SK-N-SH treated with all-trans-retinoic acid at 6 μM for 48 hours (cell line): ENCODE measurements around the gene CEP89.
"Not testable (repeated sequence)": the region's sequence is repeated elsewhere in the genome, so short reads cannot be mapped to it uniquely, and the experiment has no call there.

ENCODE experiments used
- ATAC-seq: fragments of 200-7000 bp; cut with Tn5 transposase; 3 replicates; pipeline ENCODE4 v1.9.1; 2020; ENCODE audit warnings: mild to moderate bottlenecking, moderate library complexity
- BACH2 ChIP-seq: fragments of 250-450 bp; sonication (Bioruptor Pico); IDR thresholded peaks from 2 replicates; pipeline ENCODE4 v1.9.0; 2021; ENCODE audit warnings: mild to moderate bottlenecking, borderline replicate concordance
- CREB5 ChIP-seq: fragments of 250-450 bp; sonication (Bioruptor Pico); IDR thresholded peaks from 2 replicates; pipeline ENCODE4 v1.5.1; 2020; ENCODE audit warnings: low read depth, mild to moderate bottlenecking, moderate library complexity
- CSDC2 ChIP-seq: fragments of 250-450 bp; sonication (Bioruptor Pico); IDR thresholded peaks from 2 replicates; pipeline ENCODE4 v1.5.0; 2020; ENCODE audit warnings: mild to moderate bottlenecking, moderate library complexity
- CSRNP3 ChIP-seq: fragments of 250-450 bp; sonication (Bioruptor Pico); IDR thresholded peaks from 2 replicates; pipeline ENCODE4 v1.5.1; 2021; ENCODE audit warnings: mild to moderate bottlenecking, moderate library complexity
- ESRRG ChIP-seq: fragments of 250-450 bp; sonication (Bioruptor Pico); IDR thresholded peaks from 2 replicates; pipeline ENCODE4 v1.6.1; 2021; ENCODE audit warnings: mild to moderate bottlenecking
- GLIS3 ChIP-seq: fragments of 250-450 bp; sonication (Bioruptor Pico); IDR thresholded peaks from 2 replicates; pipeline ENCODE4 v1.5.0; 2020; ENCODE audit warnings: mild to moderate bottlenecking, moderate library complexity
- ISL1 ChIP-seq: fragments of 250-450 bp; sonication (Bioruptor Pico); IDR thresholded peaks from 2 replicates; pipeline ENCODE4 v2.1.2; 2022; ENCODE audit warnings: mild to moderate bottlenecking, moderate library complexity
- OSR1 ChIP-seq: fragments of 250-450 bp; sonication (Bioruptor Pico); IDR thresholded peaks from 2 replicates; pipeline ENCODE4 v1.8.0; 2022; ENCODE audit warnings: moderate library complexity, mild to moderate bottlenecking, inconsistent platforms
- PATZ1 ChIP-seq: fragments of 250-450 bp; sonication (Bioruptor Pico); IDR thresholded peaks from 2 replicates; pipeline ENCODE4 v1.8.0; 2020; ENCODE audit warnings: mild to moderate bottlenecking, moderate library complexity, borderline replicate concordance
- PPARA ChIP-seq: fragments of 250-450 bp; sonication (Bioruptor Pico); IDR thresholded peaks from 2 replicates; pipeline ENCODE4 v1.5.0; 2020; ENCODE audit warnings: mild to moderate bottlenecking, borderline replicate concordance
- RARB ChIP-seq: fragments of 250-450 bp; sonication (Bioruptor Pico); IDR thresholded peaks from 2 replicates; pipeline ENCODE4 v1.8.0; 2021; ENCODE audit warnings: mild to moderate bottlenecking, moderate library complexity
- SNAI2 ChIP-seq: fragments of 250-450 bp; sonication (Bioruptor Pico); IDR thresholded peaks from 2 replicates; pipeline ENCODE4 v1.5.0; 2020; ENCODE audit warnings: mild to moderate bottlenecking, moderate library complexity
- TCF4 ChIP-seq: fragments of 250-450 bp; sonication (Bioruptor Pico); IDR thresholded peaks from 2 replicates; pipeline ENCODE4 v1.8.0; 2021; ENCODE audit warnings: mild to moderate bottlenecking, moderate library complexity, borderline replicate concordance
- TOX ChIP-seq: fragments of 250-450 bp; sonication (Bioruptor Pico); IDR thresholded peaks from 2 replicates; pipeline ENCODE4 v1.8.0; 2021; ENCODE audit warnings: mild to moderate bottlenecking, moderate library complexity, borderline replicate concordance
- ZC3H10 ChIP-seq: fragments of 250-450 bp; sonication (Bioruptor Pico); IDR thresholded peaks from 2 replicates; pipeline ENCODE4 v1.5.1; 2021; ENCODE audit warnings: mild to moderate bottlenecking, moderate library complexity
- ZFP3 ChIP-seq: fragments of 250-450 bp; sonication (Bioruptor Pico); IDR thresholded peaks from 2 replicates; pipeline ENCODE4 v1.5.0; 2020; ENCODE audit warnings: mild to moderate bottlenecking, moderate library complexity
- ZFP30 ChIP-seq: fragments of 450-650 bp; formaldehyde crosslinking; IDR thresholded peaks from 2 replicates; pipeline ENCODE4 v1.5.0; 2022; ENCODE audit warnings: mild to moderate bottlenecking, moderate library complexity
- ZNF565 ChIP-seq: fragments of 450-650 bp; formaldehyde crosslinking; conservative IDR thresholded peaks from 2 replicates; pipeline ENCODE4 v1.5.0; 2020; ENCODE audit warnings: low read depth, mild to moderate bottlenecking, moderate library complexity
- ZNF70 ChIP-seq: fragments of 450-650 bp; formaldehyde crosslinking; IDR thresholded peaks from 2 replicates; pipeline ENCODE4 v1.5.0; 2020; ENCODE audit warnings: mild to moderate bottlenecking, moderate library complexity
- ZNF8 ChIP-seq: fragments of 450-650 bp; formaldehyde crosslinking; IDR thresholded peaks from 2 replicates; pipeline ENCODE4 v1.5.0; 2020; ENCODE audit warnings: mild to moderate bottlenecking, moderate library complexity

The CEP89 gene

GRCh38 chr19:32945260-32945659, 26.5 kb downstream of the CEP89 start:
- no peak for ATAC-seq
- TF ChIP-seq CSRNP3 (CRISPR knock-in tag): no peak
- no peak for TF ChIP-seq ZNF565 (CRISPR knock-in tag)
- no peak for TF ChIP-seq OSR1
- no peak for TF ChIP-seq ZFP3 (CRISPR knock-in tag)
- TF ChIP-seq SNAI2 (CRISPR knock-in tag): no peak
- TF ChIP-seq ZC3H10 (CRISPR knock-in tag): no peak
- TF ChIP-seq PPARA (CRISPR knock-in tag): no peak

- ATAC-seq: not testable (repeated sequence)
These were observed 30.5 kb downstream of the CEP89 start for GRCh38 chr19:32941273-32941672.

- no peak for ATAC-seq
- TF ChIP-seq CREB5 (no peak), RARB (CRISPR knock-in tag) (no peak), SNAI2 (CRISPR knock-in tag) (no peak)
These were observed 35.7 kb downstream of the CEP89 start for GRCh38 chr19:32936065-32936464.

GRCh38 chr19:32935629-32936028, 36.1 kb downstream of the CEP89 start:
- TF ChIP-seq CSDC2 (no peak), ISL1 (CRISPR knock-in tag) (no peak), ZNF70 (CRISPR knock-in tag) (no peak), ESRRG (no peak), ZNF8 (no peak), TCF4 (CRISPR knock-in tag) (no peak), ZFP30 (CRISPR knock-in tag) (no peak), RARB (CRISPR knock-in tag) (no peak)
- TF ChIP-seq, all 23 proteins: peak for 0
- ATAC-seq: no peak

GRCh38 chr19:32933571-32933970, 38.2 kb downstream of the CEP89 start:
- ATAC-seq: no peak
- TF ChIP-seq CSRNP3 (CRISPR knock-in tag): no peak
- no peak for TF ChIP-seq PATZ1 (CRISPR knock-in tag)
- TF ChIP-seq TCF4 (CRISPR knock-in tag): no peak
- no peak for TF ChIP-seq ZFP30 (CRISPR knock-in tag)
- no peak for TF ChIP-seq BACH2 (CRISPR knock-in tag)
- TF ChIP-seq ZNF8: no peak
- no peak for TF ChIP-seq ZC3H10 (CRISPR knock-in tag)
- TF ChIP-seq SNAI2 (CRISPR knock-in tag): no peak

GRCh38 chr19:32930567-32930966, 41.2 kb downstream of the CEP89 start:
- TF ChIP-seq ZNF565 (CRISPR knock-in tag) (no peak), ZC3H10 (CRISPR knock-in tag) (no peak)
- ATAC-seq: no peak

- ATAC-seq: no peak
- TF ChIP-seq ZNF565 (CRISPR knock-in tag): no peak
- no peak for TF ChIP-seq BACH2 (CRISPR knock-in tag)
- TF ChIP-seq TOX (CRISPR knock-in tag): no peak
- TF ChIP-seq ZNF70 (CRISPR knock-in tag): no peak
- no peak for TF ChIP-seq RARB (CRISPR knock-in tag)
- no peak for TF ChIP-seq SNAI2 (CRISPR knock-in tag)
- no peak for TF ChIP-seq PATZ1 (CRISPR knock-in tag)
- no peak for TF ChIP-seq GLIS3 (CRISPR knock-in tag)
- no peak for TF ChIP-seq ZFP3 (CRISPR knock-in tag)
- no peak for TF ChIP-seq TCF4 (CRISPR knock-in tag)
- no peak for TF ChIP-seq ISL1 (CRISPR knock-in tag)
- TF ChIP-seq ZFP30 (CRISPR knock-in tag): no peak
- TF ChIP-seq ZC3H10 (CRISPR knock-in tag): no peak
These were observed 43.0 kb downstream of the CEP89 start for GRCh38 chr19:32928806-32929205.
